ELR (cell line): Measurements from ENCODE around the gene SLC26A2.
A peak's percentile ranks its signal among the peaks of the same experiment; 100 is the strongest.
"Not testable (repeated sequence)": the region's sequence is repeated elsewhere in the genome, so short reads cannot be mapped to it uniquely, and the experiment has no call there.

Source experiments
- DNase-seq: peaks from one replicate; pipeline ENCODE4 v3.0.0-alpha.2; 2015; ENCODE audit warnings: low read depth

The SLC26A2 gene

DNA sequence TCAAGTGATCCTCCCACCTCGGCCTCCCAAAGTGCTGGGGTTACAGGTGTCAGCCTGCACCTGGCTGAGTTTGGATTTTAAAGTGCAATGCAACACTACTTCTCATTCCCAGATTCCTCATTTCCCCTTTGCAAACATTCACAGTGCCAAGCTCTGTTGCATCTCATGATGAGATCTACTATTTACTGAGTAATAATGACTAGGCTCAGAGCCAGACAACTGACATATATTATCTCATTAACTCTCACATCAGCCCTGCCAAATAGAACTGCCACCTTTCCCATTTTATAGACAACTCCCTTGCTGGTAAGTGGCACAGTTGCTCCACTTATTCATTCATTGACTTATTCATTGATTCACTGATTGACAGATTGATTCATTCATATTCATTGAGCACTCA is 22.9 kb upstream of the SLC26A2 start:
- DNase-seq = peak; percentile 78

DNA sequence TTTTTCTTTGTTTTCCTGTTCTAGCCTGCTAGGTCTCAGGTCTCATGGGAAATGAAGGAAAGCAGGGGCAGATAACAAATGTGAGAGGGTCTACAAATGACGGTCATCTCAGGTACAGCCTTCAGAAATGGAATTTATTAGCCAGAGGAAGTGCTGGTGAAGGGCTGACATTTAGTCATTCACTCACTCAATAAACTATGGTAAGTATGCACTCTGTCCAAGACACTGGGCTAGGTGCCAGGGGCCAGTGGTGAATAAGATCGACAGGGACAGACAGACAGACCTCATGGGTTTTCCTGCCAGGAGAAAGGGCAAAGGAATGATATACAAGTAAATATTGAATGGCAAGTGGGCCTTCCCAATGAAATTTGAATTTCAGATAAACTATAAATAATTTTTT is 22.3 kb upstream of the SLC26A2 start:
- peak; percentile 88 for DNase-seq

DNA sequence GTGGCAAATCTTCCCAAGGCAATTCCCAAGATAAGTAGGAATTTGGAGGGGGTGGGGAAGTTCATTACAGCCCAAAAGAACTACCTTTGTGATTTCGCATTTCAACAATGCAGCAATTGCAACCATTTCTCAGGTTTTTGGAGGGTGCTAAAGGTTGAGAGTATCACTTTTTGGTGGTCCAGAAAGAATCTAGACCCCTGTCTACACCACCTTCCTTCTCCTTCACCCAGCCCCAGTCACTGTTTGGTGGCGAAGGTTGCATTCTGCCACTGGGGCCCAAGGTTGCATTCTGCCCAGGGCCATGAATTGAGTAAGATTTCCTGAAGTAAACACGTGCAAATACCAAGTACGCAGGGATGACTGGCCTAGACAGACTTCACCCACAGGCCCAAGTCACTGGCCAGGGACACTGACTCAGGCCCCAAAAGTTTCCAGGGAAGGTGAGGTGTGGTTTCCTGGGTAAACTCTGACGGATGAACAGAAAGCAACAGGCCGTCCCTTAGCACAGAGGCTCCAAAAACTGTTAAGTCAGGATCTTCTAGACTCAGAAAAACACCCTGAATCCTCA is 21.7 kb upstream of the SLC26A2 start:
- DNase-seq = peak; percentile 98

DNA sequence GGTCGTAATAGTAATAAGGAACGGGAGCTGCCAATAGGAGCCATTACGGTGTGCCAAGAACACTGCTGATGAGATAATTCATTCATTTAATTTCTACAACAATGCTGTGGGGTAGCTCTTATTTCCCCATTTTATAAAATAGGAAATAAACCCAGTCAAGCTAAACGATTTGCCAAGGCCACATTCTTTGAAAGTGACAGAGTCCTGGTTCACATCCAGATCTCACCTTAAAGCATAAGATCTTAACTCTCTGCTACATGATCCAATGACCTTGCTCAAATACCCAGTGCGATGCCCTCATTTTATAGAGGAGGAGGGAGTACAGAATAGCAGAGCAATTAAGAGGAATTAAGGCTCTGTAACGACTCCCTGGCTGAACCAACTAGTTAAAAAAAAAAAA is 21.0 kb upstream of the SLC26A2 start:
- DNase-seq = peak; percentile 47

DNA sequence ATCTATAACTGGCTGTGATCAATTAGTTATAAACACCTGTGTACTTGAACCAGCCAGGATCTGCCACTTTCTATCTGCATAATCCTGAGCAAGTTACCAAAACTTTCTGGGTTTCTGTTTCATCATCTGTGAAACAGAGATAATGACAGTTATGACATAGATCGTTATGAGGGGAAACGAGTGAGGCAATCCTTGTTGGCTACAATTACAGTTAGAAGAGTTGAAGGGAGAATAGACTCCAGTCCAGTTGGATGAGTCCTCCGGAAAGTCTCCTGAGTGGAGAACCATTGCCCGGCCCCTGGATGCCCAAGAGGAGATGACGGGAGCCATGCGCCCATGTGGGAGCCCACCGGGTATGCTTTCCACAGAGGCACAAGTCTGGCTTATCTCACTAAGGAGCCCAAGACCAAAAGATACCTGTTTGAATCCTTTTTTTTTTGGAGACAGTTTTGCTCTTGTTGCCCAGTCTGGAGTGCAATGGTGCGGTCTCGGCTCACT is 20.4 kb upstream of the SLC26A2 start:
- no peak for DNase-seq

DNA sequence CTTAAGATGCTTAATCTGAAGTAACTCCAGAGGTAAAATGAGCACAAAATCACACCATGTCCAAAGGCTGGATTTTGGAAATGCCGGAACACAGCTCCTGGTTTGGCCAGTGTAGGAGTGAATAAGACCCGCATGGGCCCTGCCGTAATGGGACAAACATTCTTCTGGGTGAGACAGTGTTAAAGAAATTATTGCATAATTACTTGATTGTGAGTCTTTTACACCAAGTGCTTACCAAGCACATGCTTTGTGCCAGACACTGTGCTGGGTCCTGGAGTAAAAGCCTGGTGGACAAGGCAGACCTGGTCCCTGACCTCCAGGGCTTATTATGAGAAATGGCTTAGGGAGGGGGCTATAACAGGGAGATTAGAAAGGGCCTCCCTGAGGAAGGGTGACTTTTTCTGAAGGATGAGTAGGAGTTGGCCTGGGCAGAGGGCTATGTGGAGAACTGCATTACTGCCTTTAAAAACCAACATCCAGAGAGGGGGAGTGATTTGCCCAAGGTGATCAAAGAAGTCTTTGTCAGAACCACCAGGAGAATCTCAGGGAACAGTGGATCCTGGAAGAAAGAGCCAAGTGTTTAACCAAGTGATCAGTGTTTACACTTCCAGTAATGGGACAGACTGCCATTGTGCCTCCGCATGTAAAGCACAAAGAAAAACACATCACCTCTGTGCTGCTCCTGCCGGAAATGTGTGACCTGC is 19.5 kb upstream of the SLC26A2 start:
- DNase-seq = no peak

DNA sequence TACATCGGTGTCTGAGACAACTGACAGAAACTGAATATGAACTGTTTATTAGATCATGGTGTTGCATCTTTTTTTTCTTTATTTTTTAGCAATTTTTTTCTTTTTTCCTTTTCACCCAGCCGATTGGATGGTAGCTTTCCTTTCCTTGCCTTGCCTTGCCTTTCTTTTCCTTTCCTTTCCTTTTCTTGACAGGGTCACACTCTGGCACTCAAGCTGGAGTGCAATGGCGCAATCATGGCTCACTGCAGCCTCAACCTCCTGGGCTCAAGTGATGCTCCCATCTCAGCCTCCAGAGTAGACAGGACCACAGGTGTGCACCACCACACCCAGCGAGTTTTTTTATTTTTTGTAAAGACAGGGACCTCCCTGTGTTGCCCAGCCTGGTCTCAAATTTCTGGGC is 18.8 kb upstream of the SLC26A2 start:
- DNase-seq = no peak

DNA sequence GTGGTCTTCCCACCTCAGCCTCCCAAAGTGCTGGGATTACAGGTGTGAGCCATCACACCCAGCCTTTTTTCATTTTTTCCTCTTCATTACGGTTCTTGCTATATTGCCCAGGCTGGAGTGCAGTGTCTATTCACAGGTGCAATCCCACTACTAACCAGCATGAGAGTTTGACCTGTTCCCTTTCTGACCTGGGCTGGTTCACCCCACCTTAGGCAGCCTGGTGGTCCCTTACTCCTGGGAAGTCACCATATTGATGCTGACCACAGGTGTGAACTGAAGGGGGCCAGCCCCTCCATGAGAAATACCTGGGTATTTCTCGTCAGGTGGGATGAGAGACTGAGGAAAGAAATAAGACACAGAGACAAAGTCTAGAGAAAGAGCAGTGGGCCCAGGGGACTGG is 18.4 kb upstream of the SLC26A2 start:
- no peak for DNase-seq

DNA sequence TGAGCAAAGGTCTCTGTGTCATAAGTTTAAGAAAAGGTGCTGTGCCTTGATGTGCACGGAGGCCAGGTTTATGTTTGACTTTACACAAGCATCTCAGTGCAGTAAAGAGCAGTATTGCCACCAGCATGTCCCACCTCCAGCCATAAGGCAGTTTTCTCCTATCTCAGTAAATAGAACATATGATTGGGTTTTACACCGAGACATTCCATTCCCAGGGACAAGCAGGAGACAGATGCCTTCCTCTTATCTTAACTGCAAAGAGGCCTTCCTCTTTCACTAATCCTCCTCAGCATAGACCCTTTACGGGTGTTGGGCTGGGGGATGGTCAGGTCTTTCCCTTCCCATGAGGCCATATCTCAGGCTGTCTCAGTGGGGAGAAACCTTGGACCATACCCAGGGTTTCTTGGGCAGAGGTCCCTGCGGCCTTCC is 17.8 kb upstream of the SLC26A2 start:
- not testable (repeated sequence) for DNase-seq

DNA sequence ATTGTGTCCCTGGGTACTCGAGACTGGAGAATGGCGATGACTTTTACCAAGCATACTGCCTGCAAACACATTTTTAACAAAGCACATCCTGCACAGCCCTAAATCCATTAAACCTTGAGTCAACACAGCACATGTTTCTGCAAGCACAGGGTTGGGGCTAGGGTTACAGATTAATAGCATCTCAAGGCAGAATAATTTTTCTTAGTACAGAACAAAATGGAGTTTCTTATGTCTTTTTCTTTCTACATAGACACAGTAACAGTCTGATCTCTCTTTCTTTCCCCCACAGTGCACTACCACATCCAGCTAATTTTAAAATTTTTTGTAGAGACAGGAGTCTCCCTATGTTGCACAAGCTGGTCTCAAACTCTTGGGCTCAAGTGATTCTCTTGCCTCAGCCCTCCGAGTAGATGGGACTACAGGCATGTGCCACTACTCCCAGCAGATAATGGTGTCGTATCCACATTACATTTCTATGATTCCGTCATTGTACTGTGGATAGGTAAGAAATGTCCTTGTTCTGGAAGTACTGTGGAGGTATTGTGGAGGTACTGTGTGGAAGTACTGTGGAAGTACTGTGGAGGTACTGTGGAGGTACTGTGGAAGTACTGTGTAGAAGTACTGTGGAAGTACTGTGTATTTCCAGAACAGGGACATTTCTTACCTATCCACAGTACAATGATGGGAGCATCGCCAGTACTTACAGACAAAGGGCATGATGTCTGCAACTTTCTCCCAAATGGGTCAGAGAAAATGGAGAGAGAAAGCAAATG is 17.2 kb upstream of the SLC26A2 start:
- not testable (repeated sequence) for DNase-seq

DNA sequence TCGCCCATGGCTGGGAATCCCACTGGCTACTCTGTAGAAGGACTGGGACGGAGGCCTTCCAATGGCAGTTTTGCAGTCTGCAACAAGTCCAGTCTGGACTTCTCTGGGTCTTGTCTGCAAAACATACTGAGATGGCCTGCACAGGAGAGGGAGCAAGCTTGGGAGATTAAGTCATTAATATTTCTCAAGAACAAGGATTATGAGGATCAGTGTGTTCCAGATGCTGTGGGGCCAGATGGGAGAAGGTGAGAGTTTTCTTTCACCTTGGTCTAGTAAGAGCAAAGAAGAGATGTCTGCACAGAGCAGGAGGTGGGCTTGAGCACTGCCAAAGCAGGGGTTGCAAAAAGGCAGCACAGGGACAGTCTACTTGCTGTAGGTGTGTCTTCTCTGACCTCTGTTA is 15.9 kb upstream of the SLC26A2 start, which contains the start of gene PDE6A:
TSS of gene PDE6A (minus strand) at position 128 of the 400 bp plus-strand sequence. CDS start at position 8, 120 bp downstream.
- no peak for DNase-seq

DNA sequence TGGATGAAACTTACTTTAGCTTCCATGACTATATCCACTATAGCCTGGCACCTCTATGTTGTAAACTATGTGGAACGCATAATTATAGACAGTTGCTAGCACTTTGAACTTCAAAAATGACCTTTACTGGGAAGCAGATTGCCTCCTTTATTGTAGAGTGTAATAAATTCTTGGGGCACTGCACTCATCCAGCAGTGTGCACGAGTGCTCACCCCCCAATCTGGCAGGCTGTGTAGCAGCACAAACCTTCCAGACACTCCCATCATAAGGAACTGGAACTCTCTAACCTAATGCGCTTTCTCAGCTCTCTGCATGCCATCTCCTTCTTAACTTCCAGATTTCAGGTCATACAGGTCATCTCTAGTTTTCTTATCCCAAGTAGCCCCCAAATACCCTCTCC is 14.4 kb upstream of the SLC26A2 start:
- DNase-seq = no peak

DNA sequence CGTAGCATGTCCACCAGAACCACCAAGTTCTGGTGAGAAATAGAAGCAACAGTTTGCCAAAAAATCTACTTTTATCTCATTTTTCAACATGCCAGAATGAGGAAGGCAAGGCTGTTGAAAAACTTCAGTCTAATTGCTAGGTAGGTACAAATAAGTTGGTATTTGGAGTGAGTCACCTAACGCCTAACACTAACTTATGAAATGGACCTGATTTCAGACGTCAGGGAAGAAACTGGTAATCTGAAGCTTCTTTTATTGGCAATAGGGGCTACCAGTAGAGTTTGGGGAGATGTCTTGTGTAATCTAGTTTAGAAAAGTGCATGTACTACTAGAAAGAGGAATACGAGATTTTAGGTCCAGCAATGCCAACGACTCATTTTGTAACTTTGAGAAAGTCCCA is 11.6 kb upstream of the SLC26A2 start:
- no peak for DNase-seq

DNA sequence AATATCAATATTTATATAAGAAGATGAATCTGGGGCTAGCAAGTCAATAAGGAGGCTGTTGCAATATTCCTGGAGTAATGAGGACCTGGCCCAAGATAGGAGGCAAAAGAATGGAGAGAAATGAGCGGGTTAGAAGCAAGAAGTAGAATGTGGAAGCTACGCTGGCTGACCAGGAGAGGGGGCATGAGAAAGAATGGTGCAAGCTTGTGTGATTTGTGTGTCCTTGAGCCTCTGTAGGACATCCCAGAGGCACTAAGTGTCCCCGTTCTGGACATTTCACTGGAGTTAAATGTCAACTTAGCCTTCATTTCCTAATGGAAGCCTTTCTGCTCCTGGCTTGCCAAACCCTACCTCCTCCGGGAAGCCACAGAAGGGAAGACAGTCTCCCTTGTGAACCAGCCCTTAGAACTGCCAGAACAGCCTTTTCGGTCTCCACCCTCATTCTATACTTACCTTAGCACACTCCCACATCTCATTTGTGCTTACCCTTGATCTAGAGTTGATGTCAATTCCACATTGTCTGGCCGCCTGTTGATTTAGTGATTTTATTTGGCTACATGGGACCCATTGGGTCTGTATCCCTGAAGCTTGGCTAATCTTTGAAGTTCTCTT is 9.3 kb upstream of the SLC26A2 start:
- DNase-seq = no peak

DNA sequence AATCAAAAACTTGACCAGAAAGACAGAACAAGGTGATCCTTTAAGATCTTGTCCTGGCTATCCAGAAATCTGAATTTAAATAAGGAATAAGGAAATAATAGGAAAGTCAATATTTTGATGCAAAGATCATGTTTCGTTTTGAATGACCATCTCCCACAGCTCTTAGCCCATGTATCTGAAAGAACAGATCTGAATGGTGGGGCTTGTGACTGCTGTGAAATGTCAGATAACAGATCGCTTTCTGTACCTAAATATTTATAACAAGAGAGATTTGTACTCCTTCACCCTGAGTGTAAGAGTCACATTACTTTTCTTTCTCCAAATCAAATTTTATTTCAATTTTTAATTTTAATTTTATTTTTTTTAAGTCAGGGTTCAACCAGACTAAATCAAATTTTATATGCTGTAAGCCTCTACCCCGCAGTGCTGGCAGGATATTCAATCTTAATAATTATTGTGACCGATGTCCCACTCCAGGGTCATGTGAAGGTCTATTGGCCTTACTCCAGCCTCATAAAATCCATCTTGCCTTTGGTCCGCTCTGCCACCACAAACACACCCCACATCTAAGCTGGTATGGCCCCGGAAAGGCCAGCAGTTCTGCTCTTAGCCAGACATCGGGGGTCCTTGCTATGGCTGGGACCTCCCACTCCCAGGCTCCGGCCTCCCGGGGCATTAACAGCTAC is 7.0 kb upstream of the SLC26A2 start:
- no peak for DNase-seq

DNA sequence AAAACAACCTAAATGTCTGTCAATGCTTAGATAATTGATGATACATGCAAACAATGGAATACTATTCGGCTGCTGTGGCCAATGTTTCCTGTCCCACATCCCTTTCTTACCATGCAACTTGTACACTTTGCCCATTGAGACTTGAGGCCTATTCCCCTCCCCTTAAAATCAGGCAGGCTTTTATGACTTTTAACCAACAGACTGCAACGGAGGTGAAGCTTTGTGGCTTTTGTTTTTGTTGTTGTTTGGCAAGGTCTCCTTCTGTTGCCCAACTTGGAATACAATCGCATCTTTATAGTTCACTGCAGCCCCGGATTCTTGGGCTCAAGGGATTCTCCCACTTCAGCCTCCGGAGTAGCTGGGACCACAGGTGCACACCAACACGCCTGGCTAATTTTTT is 5.8 kb upstream of the SLC26A2 start:
- no peak for DNase-seq

DNA sequence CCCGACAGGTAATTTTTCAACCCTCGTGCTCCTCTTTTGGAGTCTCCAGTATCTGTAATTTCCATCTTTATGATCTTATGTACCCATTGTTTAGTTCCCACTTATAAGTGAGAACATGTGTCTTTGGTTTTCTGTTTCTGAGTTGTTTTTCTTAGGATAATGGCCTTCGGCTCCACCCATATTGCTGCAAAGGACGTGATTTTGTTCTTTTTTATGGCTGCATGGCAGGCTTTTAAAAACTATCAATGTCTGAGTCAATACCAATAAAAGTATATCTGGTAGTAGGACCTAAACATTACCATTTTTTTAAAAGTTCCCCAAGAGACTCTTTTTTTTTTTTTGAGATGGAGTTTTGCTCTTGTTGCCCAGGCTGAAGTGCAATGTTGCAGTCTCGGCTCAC is 3.9 kb upstream of the SLC26A2 start:
- no peak for DNase-seq

DNA sequence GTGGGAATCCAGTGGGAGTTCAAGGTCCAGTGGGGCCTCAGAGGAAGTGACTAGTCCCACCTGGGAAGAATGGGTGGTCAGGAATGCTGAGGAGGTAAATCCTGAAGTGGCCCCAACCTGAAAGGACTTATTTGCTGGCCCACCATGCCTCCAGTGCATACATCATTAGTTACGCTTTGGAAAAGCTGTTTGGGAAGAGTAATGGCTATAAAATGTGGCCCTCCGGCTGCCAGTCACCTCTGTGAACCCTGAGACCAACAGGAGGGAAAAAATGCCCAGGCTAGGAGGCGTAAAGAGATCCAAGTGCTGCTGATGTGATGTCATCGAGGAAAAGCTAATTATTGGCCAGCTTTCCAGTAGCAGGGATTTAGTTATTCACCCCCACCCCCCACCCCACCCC is 2.7 kb upstream of the SLC26A2 start:
- peak; percentile 73 for DNase-seq

DNA sequence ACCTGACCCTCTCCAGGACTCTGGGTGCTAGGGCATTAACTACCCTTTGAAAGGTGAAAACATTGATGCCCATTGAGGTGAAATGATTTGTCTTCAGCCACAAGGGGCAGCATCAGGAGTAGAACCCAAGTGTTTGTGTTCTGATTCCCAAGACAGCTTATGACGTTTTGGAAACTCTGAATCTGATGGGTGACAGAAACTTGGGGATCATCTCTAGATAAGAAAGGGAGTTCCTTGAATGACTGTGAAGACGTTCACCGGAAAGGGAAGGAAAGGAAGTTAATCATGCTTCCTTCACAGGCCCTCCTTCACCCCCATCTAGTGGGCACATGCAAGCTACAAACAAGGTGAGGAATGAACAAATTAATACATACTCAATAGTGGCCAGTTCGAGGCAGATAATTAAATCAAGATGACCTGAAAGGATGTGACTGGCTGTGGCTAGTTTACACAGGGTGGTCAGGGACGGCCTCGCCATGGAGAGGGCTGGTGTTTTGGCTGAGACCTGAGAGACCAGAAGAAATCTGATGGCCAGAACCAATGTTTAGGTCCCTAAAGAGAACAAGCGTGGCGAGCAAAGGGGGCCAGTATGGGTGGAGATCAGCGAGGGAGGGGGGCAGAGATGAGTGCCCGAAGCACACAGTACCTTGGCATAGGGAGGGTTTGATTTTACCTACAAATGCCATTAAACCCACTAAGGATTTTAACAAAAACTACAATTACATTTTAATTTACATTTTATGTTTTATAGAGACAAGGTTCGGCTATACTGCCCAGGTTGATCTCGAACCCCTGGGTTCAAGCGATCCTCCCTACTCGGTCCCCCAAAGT is 937 bp upstream of the SLC26A2 start:
- DNase-seq = peak; percentile 82

DNA sequence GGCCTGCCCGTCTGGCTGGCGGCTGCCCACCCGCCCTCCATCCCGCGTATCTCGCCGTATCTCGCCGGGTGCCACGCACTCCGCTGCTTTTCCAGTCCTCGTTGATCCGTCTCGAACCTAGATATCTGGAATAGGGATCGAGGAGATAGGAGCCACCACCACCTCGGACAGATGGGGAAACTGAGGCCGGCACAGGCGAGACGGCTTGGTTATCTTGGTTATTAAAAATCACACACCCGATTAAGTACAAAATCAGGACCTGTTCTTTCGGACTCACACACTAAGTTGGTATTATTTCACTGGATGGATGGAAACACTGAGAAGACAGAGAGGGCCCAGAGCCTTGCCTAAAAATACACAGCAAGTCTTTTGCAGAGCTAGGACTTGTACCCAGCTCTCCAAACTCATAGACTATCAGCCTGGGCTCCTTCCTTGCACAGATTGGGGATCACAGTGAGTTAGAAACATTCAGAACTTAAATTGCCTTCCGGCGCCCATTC is 678 bp downstream of the SLC26A2 start:
- peak; percentile 17 for DNase-seq

DNA sequence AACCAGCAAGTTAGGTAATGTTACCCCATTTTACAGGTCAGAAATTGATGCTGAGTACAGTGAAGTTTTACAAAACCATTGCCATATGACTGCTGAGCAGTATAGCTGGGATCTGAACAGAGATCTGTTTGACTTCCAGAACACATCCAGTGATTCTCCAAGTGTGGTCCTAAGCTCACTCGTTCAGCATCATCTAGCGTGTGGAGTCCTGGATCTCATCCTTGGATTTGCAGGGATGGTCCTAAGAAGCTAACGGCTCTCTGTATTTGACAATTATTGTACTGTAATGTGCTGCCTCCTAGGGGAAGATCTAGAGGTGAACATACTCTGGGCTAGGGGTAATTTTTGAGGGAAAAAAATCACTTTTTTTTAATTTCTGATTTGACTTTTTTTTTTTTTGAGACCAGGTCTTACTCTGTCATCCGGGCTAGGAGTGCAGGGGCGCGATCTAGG is 1.4 kb downstream of the SLC26A2 start:
- DNase-seq = peak; percentile 81
